GM18520 (cell line): Measurements from ENCODE around the gene PCSK4.
A peak's percentile ranks its signal among the peaks of the same experiment; 100 is the strongest.

Experiments
- ATAC-seq: cut with Tn5 transposase; IDR thresholded peaks from one replicate; pipeline ENCODE4 v1.9.1; 2021; ENCODE audit not compliant: unreplicated experiment

Gene PCSK4

DNA sequence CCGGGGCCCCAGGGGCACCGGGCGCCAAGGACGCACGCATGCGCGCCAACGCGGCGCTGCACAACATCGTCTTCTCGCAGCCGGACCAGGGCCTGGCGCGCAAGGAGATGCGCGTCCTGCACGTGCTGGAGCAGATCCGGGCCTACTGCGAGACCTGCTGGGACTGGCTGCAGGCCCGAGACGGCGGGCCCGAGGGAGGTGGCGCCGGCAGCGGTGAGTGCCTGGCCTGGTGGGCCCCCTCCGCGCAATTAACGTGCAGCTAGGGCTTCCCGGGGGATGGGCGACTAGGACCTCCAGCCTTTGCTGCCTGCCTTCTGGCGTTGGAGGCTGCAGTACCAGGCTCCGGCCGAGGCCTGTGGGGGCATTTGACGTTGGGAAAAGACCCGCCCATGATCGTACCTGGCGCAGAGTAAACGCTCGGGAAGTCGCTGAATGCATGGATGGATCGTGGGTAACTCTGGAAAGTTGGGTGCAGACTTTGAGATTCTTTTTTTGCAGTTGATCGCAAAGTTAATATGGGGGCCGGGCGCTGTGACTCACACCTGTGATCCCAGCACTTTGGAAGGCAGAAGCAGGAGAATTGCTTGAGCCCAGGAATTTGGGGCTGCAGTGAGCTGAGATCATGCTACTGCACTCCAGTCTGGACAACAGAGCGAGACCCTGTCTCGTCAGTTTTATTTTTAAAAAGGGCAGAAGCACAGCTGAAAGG is 33.0 kb downstream of the PCSK4 start:
- ATAC-seq = no peak

DNA sequence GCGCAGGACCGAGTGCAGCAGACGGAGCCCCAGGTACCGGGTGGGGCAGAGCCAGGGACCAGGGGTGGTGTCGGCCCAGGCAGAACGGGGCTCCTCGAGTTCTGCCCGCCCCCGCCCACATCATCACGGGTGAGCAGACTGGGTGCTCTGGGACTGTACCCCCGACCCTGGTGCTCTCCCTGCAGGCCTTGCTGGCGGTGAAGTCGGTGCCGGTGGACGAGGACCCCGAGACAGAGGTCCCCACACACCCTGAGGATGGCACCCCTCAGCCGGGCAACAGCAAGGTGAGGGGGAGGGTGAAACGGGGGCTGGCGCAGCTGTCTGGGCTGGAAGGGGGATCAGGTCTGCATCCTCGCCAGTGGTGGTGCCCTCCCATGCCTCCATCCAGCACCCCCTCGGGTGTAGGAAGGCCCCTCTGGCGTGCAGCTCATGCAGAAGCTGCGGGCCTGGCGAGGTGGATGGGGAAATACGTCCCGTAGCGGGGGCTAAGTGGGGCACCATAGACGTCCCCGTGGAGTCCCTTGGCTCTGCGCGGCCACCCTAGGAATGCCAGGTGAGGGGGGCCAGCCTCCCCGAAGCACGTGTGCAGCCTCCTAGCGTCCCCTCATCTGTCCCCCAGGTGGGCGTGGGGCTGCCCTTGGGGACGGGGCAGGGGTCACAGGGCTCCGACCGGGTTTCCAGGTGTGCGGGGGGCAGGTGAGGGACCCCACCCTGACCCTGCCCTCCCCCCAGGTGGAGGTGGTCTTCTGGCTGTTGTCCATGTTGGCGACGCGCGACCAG is 33.8 kb downstream of the PCSK4 start:
- ATAC-seq = no peak

DNA sequence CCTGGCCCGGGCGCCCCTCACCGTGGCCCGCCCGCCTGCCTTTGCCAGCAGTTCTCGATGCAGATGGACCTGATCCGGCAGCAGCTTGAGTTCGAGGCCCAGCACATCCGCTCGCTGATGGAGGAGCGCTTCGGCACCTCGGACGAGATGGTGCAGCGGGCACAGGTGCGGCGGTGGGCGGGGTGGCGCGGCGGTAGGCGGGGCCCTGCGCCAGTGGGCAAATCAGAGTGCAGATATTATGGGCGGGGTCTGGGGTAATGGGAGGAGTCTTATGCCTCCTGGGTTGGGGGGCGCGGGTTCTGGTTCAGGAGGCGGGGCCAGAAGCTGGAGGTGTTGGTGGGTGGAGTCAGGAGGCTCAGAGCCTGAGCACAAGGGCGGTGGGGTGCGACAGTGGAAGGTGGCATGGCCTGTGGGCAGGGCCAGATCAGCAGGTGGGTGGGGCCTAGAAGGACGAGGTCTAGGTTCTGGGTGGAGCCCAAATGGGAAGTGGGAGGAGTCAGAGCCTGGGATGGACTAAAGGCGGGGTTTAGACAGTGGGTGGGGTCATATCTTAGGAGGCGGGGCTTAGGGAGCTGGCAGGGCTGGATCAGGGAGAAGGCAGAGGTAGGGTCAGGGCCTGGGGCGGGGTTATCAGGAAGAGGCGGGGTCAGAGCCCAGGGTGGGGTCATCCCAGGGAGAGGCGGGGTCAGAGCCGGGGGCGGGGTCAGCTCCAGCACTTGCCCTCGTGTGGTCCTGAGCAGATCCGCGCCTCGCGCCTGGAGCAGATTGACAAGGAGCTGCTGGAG is 34.6 kb downstream of the PCSK4 start:
- no peak for ATAC-seq

DNA sequence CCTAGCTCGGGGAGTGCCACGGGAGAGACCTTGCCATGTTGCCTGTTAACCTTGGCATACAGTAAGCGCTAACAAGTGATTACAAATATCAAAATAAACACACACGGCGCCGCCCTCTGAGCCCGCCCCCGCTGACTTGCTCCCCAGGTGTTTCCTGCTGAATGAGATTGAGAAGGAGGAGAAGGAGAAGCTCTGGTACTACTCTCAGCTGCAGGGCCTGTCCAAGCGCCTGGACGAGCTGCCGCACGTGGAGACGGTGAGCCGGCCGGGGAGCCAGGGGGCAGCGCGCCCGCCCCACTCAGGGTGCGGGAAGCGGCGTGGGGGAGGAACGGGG is 35.2 kb downstream of the PCSK4 start:
- ATAC-seq = no peak

GRCh38 chr19:1453525-1454364 is 36.4 kb downstream of the PCSK4 start:
- no peak for ATAC-seq

DNA sequence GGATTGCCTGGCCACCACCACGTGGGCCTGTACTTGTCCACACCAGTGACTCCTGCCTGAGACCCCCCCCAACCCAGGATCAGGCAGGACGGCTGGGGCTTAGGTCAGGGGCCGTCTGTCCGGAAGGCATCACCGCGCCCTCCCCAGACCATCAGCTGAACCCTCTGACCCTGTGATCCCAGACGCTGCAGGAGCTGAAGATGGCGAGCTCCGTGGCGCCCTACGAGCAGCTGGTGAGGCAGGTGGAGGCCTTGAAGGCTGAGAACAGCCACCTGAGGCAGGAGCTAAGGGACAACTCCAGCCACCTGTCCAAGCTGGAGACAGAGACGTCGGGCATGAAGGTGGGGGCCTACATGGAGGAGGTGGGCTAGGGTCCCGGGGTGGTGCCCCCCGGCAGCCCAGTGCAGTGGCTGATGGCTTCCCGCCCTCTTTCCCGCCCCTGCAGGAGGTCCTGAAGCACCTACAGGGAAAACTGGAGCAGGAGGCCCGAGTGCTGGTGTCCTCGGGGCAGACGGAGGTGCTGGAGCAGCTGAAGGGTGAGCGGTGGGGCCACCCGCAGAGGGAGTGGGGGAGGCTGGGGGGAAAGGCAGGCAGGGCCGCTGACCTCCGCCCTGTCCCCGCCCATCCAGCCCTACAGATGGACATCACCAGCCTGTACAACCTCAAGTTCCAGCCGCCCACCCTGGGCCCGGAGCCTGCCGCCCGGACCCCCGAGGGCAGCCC is 37.2 kb downstream of the PCSK4 start:
- ATAC-seq = no peak

DNA sequence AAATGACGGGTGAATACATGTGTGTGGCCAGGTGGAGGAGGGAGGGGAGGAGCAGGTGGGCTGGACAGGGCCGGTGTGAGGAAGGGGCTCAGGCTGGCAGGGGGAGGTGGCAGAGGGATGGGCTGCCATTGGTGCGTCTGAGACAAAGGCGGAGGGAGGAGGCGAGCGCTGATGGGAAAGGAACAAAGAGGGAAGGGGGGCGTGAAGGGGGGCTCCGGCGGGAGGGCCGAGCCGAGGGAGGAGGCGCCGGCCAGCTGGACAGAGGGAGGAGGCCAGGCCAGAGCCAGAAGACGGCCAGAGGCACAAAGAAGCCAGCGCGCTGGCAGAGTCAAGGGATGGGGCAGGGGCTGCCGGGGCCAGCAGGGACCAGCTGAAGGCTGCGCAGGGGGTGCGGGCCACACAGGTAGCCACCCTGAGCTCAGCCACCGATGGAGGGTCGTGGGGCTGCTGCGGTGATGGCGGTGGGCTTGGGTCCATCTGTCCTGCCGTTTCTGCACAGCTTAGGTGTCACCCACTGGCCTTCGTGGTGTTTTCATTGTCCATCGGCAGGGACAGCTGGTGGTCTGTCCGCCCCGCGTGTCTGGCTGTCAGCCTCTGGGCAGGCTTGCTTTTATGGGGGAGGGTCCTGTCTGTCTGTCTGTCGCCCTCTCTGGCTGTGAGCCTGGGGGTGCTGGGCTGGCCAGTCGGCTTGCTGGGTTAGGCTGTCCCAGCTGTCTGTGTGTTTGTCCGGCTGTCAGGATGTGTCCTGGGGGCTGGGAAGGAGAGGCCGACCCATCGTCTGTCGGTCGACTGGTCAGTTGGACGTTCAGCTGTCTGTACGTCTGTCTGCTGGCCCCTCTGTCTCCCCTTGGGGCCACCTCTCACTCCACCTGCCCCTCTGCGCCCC is 38.0 kb downstream of the PCSK4 start:
- ATAC-seq = no peak

GRCh38 chr19:1450735-1451731 is 39.1 kb downstream of the PCSK4 start:
- no peak for ATAC-seq

DNA sequence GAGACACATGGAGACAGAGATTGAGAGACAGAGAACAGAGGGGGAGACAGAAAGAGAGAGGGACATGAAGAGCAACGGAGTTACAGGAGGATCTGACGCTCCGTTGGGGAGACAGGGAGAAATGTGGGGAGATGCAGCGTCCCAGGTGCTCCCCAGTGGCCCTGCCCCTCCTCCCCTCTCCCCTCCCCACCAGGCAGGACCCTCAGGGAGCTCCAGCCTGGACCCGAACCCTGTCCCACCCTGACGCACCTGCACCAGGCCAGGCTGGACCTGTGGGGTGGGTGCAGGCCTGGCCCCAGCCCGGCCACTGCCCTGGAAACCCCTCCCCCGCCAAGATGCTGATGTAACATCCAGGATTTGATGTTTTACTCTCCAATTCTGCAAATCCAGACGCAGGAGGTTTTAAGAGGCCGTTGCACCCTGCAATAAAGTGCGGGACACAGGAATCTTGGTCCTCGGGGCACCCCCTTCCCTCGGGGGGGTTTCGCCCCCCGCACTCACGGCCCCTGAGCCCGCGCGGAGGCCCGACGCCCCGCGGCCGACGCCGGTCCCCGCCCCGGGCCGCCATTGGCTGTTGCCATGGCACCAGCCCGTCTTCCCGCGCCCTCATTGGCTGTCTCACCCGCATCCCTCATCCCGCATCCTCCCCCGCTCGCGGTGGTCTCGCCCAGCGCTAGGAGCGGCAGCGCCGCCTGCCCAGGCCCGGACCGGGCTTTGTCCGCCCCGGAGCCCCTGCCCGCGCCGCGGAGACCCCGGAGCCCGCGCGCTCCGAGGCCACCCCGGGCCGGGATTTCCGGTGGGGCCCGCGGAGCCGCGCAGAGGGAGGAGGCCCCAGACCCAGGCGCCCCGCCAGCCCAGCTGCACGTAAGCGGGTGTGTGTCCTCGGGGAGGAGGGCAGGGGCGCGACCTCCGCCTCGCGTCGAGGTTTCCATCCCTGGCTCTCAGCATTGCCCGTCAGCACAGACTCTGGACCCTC is 40.4 kb downstream of the PCSK4 start, which contains the start of gene APC2:
Gene APC2 (plus strand): TSS at position 655 of the 976 bp plus-strand sequence. CDS start 2,881 bp downstream, outside the sequence.
- no peak for ATAC-seq

GRCh38 chr19:1447944-1448343 is 42.2 kb downstream of the PCSK4 start:
- no peak for ATAC-seq

DNA sequence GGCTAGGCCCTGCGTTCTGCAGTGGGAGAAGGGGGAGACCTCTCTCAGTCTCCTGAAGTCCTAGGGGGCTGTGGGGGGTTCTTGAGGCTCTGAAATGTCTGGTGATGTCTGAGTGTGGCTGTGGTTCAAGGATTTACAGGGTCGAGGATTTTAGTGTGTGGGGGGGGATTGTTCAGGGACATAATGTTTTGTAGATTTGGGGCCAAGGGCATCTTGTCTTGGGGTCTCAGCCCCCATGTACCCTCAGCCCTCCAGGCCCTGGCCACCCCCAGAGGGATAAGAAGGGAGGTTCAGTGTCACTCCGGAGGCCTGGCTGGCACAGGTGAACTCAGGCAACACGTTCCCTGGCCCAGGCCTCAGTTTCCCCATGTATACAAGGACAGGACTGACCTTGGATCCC is 42.6 kb downstream of the PCSK4 start:
- no peak for ATAC-seq

DNA sequence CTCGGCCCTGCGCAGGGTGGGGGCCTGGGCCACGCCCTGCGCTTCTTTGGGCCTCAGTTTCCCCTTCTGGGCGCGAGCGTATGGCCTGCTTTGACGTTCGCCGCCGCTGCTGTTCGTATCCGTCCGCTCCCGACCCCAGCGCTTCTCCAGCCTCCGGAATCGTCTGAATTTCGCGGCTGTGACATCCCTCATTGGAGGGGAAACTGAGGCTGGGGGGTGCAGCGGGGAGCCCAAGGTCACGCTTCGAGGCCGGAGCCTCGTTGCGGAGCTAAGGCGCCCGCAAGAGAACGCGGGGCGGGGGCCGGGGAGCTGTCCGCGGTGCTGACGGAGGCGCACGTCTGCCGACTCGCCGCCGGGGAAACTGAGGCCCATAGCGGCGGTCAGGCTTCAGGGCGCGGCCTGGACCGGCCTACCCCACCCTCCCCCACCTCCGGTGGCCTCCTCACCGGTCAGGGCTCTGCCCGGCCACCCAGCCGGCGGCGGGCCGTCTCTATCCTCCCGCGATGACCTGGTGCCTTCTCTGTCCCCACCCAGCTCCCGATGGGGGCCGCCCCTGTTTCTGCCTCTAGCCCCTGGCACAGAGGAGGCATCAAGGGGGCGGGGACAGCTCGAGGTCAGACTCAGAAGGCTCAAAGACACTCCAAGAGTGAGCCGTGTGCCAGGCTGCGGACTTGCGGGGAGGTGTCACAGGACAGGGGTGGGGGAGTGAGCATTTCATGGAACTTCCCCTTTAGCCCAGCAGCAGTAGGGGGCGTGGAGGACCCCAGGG is 43.3 kb downstream of the PCSK4 start:
- no peak for ATAC-seq

GRCh38 chr19:1445932-1446712 is 44.0 kb downstream of the PCSK4 start:
- no peak for ATAC-seq

- ATAC-seq = peak; percentile 52
These were observed 44.8 kb downstream of the PCSK4 start for GRCh38 chr19:1445185-1445931.
